Measurements from ENCODE around the gene FAM210A. TPM values are rescaled to one million over a fixed set of nuclear protein-coding genes. Genes with fewer than 3 reads are reported as not detected.

FAM210A gene
- polyA plus RNA-seq, 1 of the 3 experiments (the other 2 are of a cell fraction) = 10.6 TPM

DNA sequence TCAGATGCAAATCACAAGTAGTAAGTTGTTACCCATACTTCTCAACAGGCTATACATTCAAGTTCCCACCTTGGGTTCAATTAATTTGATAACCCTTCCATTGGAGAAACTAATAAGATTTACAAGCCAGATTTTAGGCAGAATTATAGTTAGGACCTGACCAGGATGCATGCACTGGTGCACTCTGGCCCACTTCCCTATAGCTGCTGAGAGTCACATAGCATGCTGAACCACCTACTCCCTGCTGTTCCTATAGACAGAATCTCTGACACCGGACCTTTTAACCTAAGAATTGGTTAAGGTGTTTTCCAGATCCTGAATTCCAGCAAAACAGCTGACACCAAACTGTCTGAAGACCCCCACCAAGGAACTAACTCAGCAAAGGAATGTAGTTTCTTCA lies 26.2 kb downstream of the FAM210A start:
- H3K79me2 ChIP-seq (ENCODE audit: insufficient read depth) = peaks cover 65% of the 10 kb centered on the region
- H3K27me3 ChIP-seq (ENCODE audit: insufficient read depth) = no peaks in the 10 kb centered on the region
- H3K4me2 ChIP-seq = no peak overlapping the region
- H3K9me3 ChIP-seq = peaks cover 19% of the 10 kb centered on the region
- H3K9me2 ChIP-seq = no peaks in the 10 kb centered on the region
- H3K4me3 ChIP-seq (ENCODE audit: low read depth in 2 of 2, low read length in 1 of 2) = no peak overlapping the region
- TF ChIP-seq PBX3 (IDR thresholded peaks at IDR 0.05) = no peak
- TF ChIP-seq JUND (IDR thresholded peaks at IDR 0.05) = no peak
- no peak for TF ChIP-seq GABPA (IDR thresholded peaks at IDR 0.05; ENCODE audit: low read depth)
- TF ChIP-seq ELF1 (IDR thresholded peaks at IDR 0.05) = no peak
- no peak for TF ChIP-seq SMC3 (IDR thresholded peaks at IDR 0.05; ENCODE audit: low read depth, low read length)
- no peak for TF ChIP-seq FOSL2 (IDR thresholded peaks at IDR 0.05; ENCODE audit: borderline replicate concordance, low read depth)
- TF ChIP-seq RXRA (IDR thresholded peaks at IDR 0.05; ENCODE audit: borderline replicate concordance, low read depth) = no peak
- no peak for TF ChIP-seq NFIC (IDR thresholded peaks at IDR 0.05; ENCODE audit: borderline replicate concordance)
- TF ChIP-seq IRF3 (IDR thresholded peaks at IDR 0.05; ENCODE audit: low read depth, low read length) = no peak
- TF ChIP-seq EZH2phosphoT487 (IDR thresholded peaks at IDR 0.05; ENCODE audit: borderline replicate concordance, low read depth) = no peak
- TF ChIP-seq FOXJ3 (CRISPR knock-in tag; IDR thresholded peaks at IDR 0.05) = no peak
- TF ChIP-seq REST (IDR thresholded peaks at IDR 0.05; ENCODE audit: low read depth, low read length) = no peak
- no peak for TF ChIP-seq USF2 (IDR thresholded peaks at IDR 0.05; ENCODE audit: borderline replicate concordance, low read depth, low read length)
- TF ChIP-seq, protein P1, sequence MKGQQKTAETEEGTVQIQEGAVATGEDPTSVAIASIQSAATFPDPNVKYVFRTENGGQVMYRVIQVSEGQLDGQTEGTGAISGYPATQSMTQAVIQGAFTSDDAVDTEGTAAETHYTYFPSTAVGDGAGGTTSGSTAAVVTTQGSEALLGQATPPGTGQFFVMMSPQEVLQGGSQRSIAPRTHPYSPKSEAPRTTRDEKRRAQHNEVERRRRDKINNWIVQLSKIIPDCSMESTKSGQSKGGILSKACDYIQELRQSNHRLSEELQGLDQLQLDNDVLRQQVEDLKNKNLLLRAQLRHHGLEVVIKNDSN (IDR thresholded peaks at IDR 0.05; ENCODE audit: borderline replicate concordance, low read depth) = no peak
- no peak for TF ChIP-seq TAF1 (IDR thresholded peaks at IDR 0.05; ENCODE audit: borderline replicate concordance, low read depth, low read length)
- TF ChIP-seq, protein P2, sequence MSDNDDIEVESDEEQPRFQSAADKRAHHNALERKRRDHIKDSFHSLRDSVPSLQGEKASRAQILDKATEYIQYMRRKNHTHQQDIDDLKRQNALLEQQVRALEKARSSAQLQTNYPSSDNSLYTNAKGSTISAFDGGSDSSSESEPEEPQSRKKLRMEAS (IDR thresholded peaks at IDR 0.05; ENCODE audit: low read depth) = no peak
- TF ChIP-seq TEAD4 (IDR thresholded peaks at IDR 0.05; ENCODE audit: borderline replicate concordance, insufficient read depth) = no peak
- TF ChIP-seq, protein P3, sequence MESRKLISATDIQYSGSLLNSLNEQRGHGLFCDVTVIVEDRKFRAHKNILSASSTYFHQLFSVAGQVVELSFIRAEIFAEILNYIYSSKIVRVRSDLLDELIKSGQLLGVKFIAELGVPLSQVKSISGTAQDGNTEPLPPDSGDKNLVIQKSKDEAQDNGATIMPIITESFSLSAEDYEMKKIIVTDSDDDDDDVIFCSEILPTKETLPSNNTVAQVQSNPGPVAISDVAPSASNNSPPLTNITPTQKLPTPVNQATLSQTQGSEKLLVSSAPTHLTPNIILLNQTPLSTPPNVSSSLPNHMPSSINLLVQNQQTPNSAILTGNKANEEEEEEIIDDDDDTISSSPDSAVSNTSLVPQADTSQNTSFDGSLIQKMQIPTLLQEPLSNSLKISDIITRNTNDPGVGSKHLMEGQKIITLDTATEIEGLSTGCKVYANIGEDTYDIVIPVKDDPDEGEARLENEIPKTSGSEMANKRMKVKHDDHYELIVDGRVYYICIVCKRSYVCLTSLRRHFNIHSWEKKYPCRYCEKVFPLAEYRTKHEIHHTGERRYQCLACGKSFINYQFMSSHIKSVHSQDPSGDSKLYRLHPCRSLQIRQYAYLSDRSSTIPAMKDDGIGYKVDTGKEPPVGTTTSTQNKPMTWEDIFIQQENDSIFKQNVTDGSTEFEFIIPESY (IDR thresholded peaks at IDR 0.05; ENCODE audit: borderline replicate concordance, low read depth) = no peak
- TF ChIP-seq RAD21 (IDR thresholded peaks at IDR 0.05; ENCODE audit: low read length) = no peak
- H3K27ac ChIP-seq (ENCODE audit: low read depth in 2 of 2, low read length in 1 of 2) = no peak overlapping the region
- no peak for DNase-seq
- CTCF ChIA-PET = interaction anchor here (1.2 kb wide), 1 partner anchor 11 kb away, joined by 4 read pairs; no protein-coding TSS in a partner anchor
- no peaks in the 10 kb centered on the region for H3F3A ChIP-seq (replicated peaks; ENCODE audit: insufficient read depth)
- POLR2A ChIA-PET = no interaction called here
- no peak overlapping the region for H2AFZ ChIP-seq (ENCODE audit: low read depth)
- H4K20me1 ChIP-seq (ENCODE audit: insufficient read depth) = no peaks in the 10 kb centered on the region
- 100% methylated on average over 1 of the region's 1 CpG for WGBS (ENCODE audit: low lambda C conversion rate)
- H3K36me3 ChIP-seq (replicated peaks in 1 of 2; ENCODE audit: control insufficient read depth in 1 of 2, insufficient read depth in 2 of 2, low read length in 1 of 2) = peaks cover 0 to 17% of the 10 kb centered on the region in 2 experiments
- no peaks in the 10 kb centered on the region for H3K4me1 ChIP-seq (ENCODE audit: control insufficient read depth in 1 of 2, insufficient read depth in 2 of 2, low read depth in 1 of 2, low read length in 1 of 2)
- no peak overlapping the region for H3K9ac ChIP-seq

Measured in SK-N-SH (cell line).